ENCODE data around the gene IFT81. TPM values are rescaled to one million over a fixed set of nuclear protein-coding genes. Genes with fewer than 3 reads are reported as not detected.
A peak's percentile ranks its signal among the peaks of the same experiment; 100 is the strongest.

Gene IFT81
- total RNA-seq (13.7 and 14.6 TPM in 2 replicates), polyA plus RNA-seq (10.4 and 12.6 TPM in 2 replicates)

DNA sequence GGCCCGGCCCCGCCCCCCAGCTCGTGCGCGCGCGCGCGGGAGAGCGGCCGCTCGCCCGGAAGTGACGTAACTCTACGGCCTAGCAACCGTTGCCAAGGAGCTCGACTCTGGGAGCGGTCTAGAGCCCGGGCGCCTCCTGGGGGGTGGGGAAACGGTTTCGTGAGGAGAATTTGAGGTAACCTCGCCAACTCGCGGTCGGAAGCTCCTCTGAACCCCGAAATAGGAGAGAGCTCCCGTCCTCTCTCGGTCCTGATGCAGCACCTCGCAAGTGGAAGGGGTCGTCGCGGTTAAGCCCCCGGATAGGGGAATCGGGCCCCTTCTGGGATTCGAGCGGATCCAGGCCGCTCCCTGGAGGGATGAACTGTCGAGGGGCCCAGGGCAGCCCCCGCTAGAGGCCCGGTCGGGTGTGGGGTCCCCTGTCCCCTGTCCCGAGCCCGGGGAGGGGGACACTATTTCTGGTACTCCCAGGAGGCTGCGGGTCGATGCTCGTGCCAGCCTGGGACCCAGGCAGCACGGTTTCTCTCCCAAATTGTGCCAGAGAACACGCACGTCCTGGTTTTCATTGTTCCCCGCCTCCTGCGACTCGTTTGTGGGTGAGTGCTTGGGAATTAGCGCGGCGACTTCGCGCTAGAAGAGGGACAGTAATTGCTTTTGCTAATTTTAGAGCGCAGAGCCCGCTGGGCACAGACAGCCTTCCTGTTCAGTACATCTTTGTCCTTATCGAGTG, at the start of gene IFT81:
Gene IFT81, plus strand, starts transcription at position 89 of the 727 bp plus-strand sequence. CDS start 3,024 bp downstream, outside the sequence.
- Histone ChIP-seq H3K9me2 (replicated peaks; ENCODE audit: insufficient read depth) (no peaks in the 10 kb centered on the region), H2AFZ (peak within 1 kb of the TSS; percentile 93), H3K79me2 (peaks cover 23% of the 10 kb centered on the region), H3K4me3 (peak within 1 kb of the TSS; percentile 53), H3K4me2 (peak within 1 kb of the TSS; percentile 78), H4K20me1 (ENCODE audit: insufficient read depth, poor library complexity, severe bottlenecking) (no peaks in the 10 kb centered on the region), H3K36me3 (replicated peaks; ENCODE audit: insufficient read depth, low read depth) (no peaks in the 10 kb centered on the region), H3K4me1 (ENCODE audit: insufficient read depth) (peaks cover 3% of the 10 kb centered on the region), H3K27ac (peak within 1 kb of the TSS; percentile 87), H3K27me3 (no peaks in the 10 kb centered on the region), H3K9me3 (ENCODE audit: low read depth) (no peaks in the 10 kb centered on the region)
- DNase-seq (ENCODE audit: low spot score): peak; percentile 97
- TF ChIP-seq EZH2phosphoT487 (IDR thresholded peaks at IDR 0.05; ENCODE audit: low read depth, severe bottlenecking, unreplicated experiment): no peak
- no peak for TF ChIP-seq EZH2 (IDR thresholded peaks at IDR 0.05; ENCODE audit: borderline replicate concordance)
- TF ChIP-seq, protein P1, sequence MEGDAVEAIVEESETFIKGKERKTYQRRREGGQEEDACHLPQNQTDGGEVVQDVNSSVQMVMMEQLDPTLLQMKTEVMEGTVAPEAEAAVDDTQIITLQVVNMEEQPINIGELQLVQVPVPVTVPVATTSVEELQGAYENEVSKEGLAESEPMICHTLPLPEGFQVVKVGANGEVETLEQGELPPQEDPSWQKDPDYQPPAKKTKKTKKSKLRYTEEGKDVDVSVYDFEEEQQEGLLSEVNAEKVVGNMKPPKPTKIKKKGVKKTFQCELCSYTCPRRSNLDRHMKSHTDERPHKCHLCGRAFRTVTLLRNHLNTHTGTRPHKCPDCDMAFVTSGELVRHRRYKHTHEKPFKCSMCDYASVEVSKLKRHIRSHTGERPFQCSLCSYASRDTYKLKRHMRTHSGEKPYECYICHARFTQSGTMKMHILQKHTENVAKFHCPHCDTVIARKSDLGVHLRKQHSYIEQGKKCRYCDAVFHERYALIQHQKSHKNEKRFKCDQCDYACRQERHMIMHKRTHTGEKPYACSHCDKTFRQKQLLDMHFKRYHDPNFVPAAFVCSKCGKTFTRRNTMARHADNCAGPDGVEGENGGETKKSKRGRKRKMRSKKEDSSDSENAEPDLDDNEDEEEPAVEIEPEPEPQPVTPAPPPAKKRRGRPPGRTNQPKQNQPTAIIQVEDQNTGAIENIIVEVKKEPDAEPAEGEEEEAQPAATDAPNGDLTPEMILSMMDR (IDR thresholded peaks at IDR 0.05; ENCODE audit: poor library complexity): no peak
- WGBS (ENCODE audit: low lambda C conversion rate, missing lambda C conversion rate): 1% methylated on average over 52 of the region's 61 CpGs

DNA sequence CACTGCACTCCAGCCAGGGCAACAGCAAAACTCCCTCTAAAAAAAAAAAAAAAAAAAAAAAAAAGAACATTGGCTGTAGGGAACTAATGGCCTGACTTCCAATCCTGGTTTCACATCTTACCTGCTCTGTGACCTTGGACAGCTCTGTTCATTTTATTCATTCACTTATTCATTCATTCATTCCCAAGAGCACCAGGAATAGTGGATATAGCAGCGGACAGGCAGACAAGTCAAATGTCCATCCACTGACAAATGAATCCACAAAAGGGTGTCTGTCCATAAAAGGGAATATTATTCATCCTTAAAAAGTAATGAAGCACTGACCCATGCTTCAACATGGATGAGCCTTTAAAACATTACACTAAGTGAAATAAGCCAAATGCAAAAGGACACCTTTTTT, 48.3 kb upstream of the IFT81 start:
- TF ChIP-seq EZH2phosphoT487 (IDR thresholded peaks at IDR 0.05; ENCODE audit: low read depth, severe bottlenecking, unreplicated experiment) (no peak), EZH2 (IDR thresholded peaks at IDR 0.05; ENCODE audit: borderline replicate concordance) (no peak)
- TF ChIP-seq, protein P1 (IDR thresholded peaks at IDR 0.05; ENCODE audit: poor library complexity): no peak
- Histone ChIP-seq H3K9me3 (ENCODE audit: low read depth) (no peaks in the 10 kb centered on the region), H3K4me1 (ENCODE audit: insufficient read depth) (no peaks in the 10 kb centered on the region), H3K36me3 (replicated peaks; ENCODE audit: insufficient read depth, low read depth) (no peaks in the 10 kb centered on the region), H3K27me3 (no peaks in the 10 kb centered on the region), H3K4me2 (no peak overlapping the region), H3K79me2 (no peaks in the 10 kb centered on the region), H3K9me2 (replicated peaks; ENCODE audit: insufficient read depth) (no peaks in the 10 kb centered on the region), H3K4me3 (no peak overlapping the region), H4K20me1 (ENCODE audit: insufficient read depth, poor library complexity, severe bottlenecking) (no peaks in the 10 kb centered on the region), H3K27ac (no peak overlapping the region), H2AFZ (no peak overlapping the region)
- 96% methylated on average over 1 of the region's 1 CpG for WGBS (ENCODE audit: low lambda C conversion rate, missing lambda C conversion rate)
- DNase-seq (ENCODE audit: low spot score): no peak

- Histone ChIP-seq H3K4me2 (no peak overlapping the region), H3K4me3 (no peak overlapping the region), H3K79me2 (no peaks in the 10 kb centered on the region), H4K20me1 (ENCODE audit: insufficient read depth, poor library complexity, severe bottlenecking) (no peaks in the 10 kb centered on the region), H3K9me2 (replicated peaks; ENCODE audit: insufficient read depth) (no peaks in the 10 kb centered on the region), H3K9me3 (ENCODE audit: low read depth) (no peaks in the 10 kb centered on the region), H3K27me3 (no peaks in the 10 kb centered on the region), H3K36me3 (replicated peaks; ENCODE audit: insufficient read depth, low read depth) (no peaks in the 10 kb centered on the region), H3K27ac (no peak overlapping the region), H2AFZ (no peak overlapping the region), H3K4me1 (ENCODE audit: insufficient read depth) (no peaks in the 10 kb centered on the region)
- TF ChIP-seq EZH2 (IDR thresholded peaks at IDR 0.05; ENCODE audit: borderline replicate concordance): no peak
- TF ChIP-seq EZH2phosphoT487 (IDR thresholded peaks at IDR 0.05; ENCODE audit: low read depth, severe bottlenecking, unreplicated experiment): no peak
- TF ChIP-seq, protein P1 (IDR thresholded peaks at IDR 0.05; ENCODE audit: poor library complexity): no peak
- WGBS (ENCODE audit: low lambda C conversion rate, missing lambda C conversion rate): 79% methylated on average over 4 of the region's 4 CpGs
- no peak for DNase-seq (ENCODE audit: low spot score)
These were observed 46.4 kb upstream of the IFT81 start for GRCh38 chr12:110077800-110078199.
